PFSK-1 (cell line): ENCODE data around the gene MAPK8IP3.

Experiments
- FOXP2 ChIP-seq: optimal IDR thresholded peaks from 2 replicates; pipeline ENCODE3; 2011; ENCODE audit warnings: borderline replicate concordance, control low read depth, inconsistent platforms; ENCODE audit not compliant: insufficient read depth; ENCODE audit errors: extremely low read length, extremely low read depth
- SIN3A ChIP-seq: IDR thresholded peaks from 2 replicates; pipeline ENCODE4 v1.6.1; 2012; ENCODE audit warnings: mild to moderate bottlenecking, low read length, moderate library complexity, borderline replicate concordance; ENCODE audit not compliant: insufficient read depth

DNA sequence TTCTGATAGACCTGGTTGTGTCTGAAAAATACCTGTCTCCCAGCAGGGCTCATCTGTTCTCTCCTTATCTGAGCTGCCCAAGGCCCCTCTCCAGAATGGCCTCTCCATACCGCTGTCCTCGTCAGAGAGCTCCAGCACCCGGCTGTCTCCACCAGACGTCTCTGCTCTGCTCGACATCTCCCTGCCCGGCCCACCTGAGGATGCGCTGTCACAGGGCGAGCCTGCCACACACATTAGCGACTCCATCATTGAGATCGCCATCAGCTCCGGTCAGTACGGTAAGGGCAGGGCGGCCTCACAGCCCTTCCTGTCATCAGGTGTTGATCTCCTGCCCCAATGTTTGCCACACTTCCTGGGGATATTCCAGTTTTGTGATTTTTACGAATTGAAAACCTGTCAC lies 38.1 kb upstream of the MAPK8IP3 start:
- TF ChIP-seq FOXP2 (no peak), SIN3A (no peak)
